ENCODE measurements around the gene CIITA. TPM values are rescaled to one million over a fixed set of nuclear protein-coding genes. Genes with fewer than 3 reads are reported as not detected.
A peak's percentile ranks its signal among the peaks of the same experiment; 100 is the strongest.

Gene CIITA
- total and polyA plus RNA-seq, 12 donors, result 1.3 to 48.1 (median 17.5) TPM

DNA sequence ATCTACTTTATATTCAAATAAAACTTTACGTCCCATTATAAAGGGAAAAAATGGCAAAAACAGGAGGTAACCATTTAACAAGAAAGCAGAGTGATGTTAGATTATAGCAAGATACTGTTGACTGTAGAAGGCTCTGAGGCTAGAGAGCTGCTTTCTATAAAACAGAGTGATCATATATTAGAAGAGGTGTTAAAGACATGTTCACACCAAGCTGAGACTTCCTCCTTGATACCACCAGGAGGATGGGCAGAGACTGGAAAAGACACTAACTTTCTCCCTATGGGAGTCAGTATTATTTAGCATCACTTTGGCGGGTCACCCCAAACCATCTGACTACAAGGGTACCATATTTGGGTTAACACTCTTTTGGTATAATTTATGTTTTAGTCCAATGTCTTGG, 687 bp upstream of the CIITA start:
- TF ChIP-seq, protein P1, sequence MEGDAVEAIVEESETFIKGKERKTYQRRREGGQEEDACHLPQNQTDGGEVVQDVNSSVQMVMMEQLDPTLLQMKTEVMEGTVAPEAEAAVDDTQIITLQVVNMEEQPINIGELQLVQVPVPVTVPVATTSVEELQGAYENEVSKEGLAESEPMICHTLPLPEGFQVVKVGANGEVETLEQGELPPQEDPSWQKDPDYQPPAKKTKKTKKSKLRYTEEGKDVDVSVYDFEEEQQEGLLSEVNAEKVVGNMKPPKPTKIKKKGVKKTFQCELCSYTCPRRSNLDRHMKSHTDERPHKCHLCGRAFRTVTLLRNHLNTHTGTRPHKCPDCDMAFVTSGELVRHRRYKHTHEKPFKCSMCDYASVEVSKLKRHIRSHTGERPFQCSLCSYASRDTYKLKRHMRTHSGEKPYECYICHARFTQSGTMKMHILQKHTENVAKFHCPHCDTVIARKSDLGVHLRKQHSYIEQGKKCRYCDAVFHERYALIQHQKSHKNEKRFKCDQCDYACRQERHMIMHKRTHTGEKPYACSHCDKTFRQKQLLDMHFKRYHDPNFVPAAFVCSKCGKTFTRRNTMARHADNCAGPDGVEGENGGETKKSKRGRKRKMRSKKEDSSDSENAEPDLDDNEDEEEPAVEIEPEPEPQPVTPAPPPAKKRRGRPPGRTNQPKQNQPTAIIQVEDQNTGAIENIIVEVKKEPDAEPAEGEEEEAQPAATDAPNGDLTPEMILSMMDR (IDR thresholded peaks at IDR 0.05), result no peak
- TF ChIP-seq POLR2A (IDR thresholded peaks at IDR 0.05), result no peak
- DNase-seq, result no peak
- Histone ChIP-seq H3K27ac (peak overlapping the region in 1 of 5 donors; percentile 67), H3K4me1 (replicated peaks in 1 of 2) (peaks cover 7 to 12% of the 10 kb centered on the region in 2 donors), H3K27me3 (no peaks in the 10 kb centered on the region), H3K9me3 (replicated peaks in 1 of 3) (no peaks in the 10 kb centered on the region), H3K36me3 (replicated peaks in 1 of 2) (no peaks in the 10 kb centered on the region), H3K4me3 (no peak overlapping the region)
- intact Hi-C loops (cut with DNase I), result no loop called here
- WGBS, 4 donors, result 75 to 80% (median 76%) methylated on average over 2 of the region's 2 CpGs

DNA sequence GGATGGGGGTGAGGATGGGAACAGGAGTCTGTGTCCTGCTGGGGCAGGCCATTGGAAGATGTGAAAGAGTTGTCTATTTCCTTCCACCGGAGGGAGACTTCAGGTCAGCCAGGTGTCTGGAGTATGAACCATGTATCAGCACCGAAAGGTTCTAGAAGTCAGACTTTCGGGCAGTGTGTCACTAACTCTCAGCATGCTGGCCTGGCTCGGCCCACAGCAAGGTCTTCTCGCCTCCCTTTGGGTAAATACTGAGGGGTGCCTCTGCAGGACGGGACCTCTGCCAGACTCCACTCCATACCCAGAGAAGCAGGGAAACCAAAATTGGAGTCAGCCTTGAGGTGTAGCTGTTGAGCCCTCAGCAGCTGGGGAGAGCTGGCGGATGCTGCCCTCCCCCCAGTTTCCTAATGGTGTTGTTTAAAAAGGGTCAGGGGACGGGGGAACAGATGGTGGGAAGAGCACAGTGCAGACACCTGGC, 507 bp downstream of the CIITA start:
- WGBS, 4 donors, result 53 to 81% (median 67%) methylated on average over 5 to 8 of the region's 8 CpGs
- Histone ChIP-seq H3K36me3 (replicated peaks in 1 of 2) (no peaks in the 10 kb centered on the region), H3K27ac (peak overlapping the region in 1 of 5 donors; percentile 30), H3K27me3 (no peaks in the 10 kb centered on the region), H3K4me1 (replicated peaks in 1 of 2) (peaks cover 7 to 8% of the 10 kb centered on the region in 2 donors), H3K4me3 (no peak overlapping the region), H3K9me3 (replicated peaks in 1 of 3) (no peaks in the 10 kb centered on the region)
- intact Hi-C loops (cut with DNase I), result no loop called here
- DNase-seq, result no peak
- TF ChIP-seq, protein P1 (IDR thresholded peaks at IDR 0.05), result no peak
- no peak for TF ChIP-seq POLR2A (IDR thresholded peaks at IDR 0.05)

DNA sequence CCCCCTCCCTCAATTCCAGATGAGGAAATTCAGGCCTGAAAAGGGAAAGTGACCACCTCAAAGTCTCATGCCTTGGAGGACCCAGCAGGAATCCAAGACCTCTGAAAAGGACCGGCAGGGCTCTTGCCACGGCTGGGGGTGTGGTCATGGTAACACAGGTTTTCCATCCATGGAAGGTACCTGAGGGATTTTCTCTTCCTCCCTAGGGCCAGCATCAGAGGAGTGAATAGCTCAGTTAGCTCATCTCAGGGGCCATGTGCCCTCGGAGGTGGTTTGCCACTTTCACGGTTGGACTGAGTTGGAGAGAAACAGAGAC, 1.3 kb downstream of the CIITA start:
- intact Hi-C loops (cut with DNase I), result no loop called here

DNA sequence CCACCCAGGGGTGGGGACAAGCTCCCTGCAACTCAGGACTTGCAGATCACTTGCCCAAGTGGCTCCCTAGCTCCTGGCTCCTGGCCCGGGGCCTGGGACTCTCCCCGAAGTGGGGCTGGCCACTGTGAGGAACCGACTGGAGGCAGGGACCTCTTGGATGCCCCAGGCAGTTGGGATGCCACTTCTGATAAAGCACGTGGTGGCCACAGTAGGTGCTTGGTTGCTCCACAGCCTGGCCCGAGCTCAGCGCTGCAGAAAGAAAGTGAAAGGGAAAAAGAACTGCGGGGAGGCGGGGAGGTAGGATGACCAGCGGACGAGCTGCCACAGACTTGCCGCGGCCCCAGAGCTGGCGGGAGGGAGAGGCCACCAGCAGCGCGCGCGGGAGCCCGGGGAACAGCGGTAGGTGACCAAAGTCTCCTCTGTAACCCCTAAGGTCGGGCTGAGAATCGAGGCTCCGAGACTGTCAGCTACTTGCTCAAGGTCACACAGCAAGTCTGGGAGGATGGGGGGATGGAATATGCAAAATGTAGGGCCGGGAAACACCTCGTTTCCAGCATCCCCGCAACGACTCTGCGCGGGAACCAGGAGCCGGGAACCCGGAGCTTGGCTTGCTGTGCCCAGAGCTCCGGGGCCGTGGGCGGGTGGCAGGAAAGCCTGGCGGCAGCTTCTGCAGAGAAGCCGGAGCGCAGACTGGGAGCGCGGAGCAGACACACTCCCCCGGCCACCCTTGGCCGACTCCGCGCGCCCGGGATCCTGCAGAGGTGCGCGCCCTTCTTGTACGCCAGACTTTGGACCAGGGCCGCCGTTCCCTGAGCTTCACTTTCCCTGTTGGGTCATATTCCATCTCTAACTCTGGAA, 1.9 kb downstream of the CIITA start:
- peak; percentile 55 to 85 (median 77) for DNase-seq
- Histone ChIP-seq H3K9me3 (replicated peaks in 1 of 3) (no peaks in the 10 kb centered on the region), H3K36me3 (replicated peaks in 1 of 2) (no peaks in the 10 kb centered on the region), H3K4me3 (peak overlapping the region; percentile 25 to 74 (median 50)), H3K4me1 (replicated peaks in 1 of 2) (peaks cover 7 to 8% of the 10 kb centered on the region in 2 donors), H3K27me3 (no peaks in the 10 kb centered on the region), H3K27ac (peak overlapping the region in 3 of 5 donors; percentile 42 to 63 (median 58))
- intact Hi-C loops (cut with DNase I), result no loop called here
- peak in 1 of 2 donors; percentile 57 for TF ChIP-seq POLR2A (IDR thresholded peaks at IDR 0.05)
- TF ChIP-seq, protein P1 (IDR thresholded peaks at IDR 0.05), result no peak
- 0 to 1% (median 0%) methylated on average over 17 to 49 of the region's 49 CpGs for WGBS, 4 donors

More for the DNA sequence above, 1.3 kb downstream of the CIITA start:
- Histone ChIP-seq H3K9me3 (replicated peaks in 1 of 3) (no peaks in the 10 kb centered on the region), H3K4me3 (peak overlapping the region in 2 of 4 donors; percentile 69 to 74), H3K27me3 (no peaks in the 10 kb centered on the region), H3K36me3 (replicated peaks in 1 of 2) (no peaks in the 10 kb centered on the region), H3K4me1 (replicated peaks in 1 of 2) (peaks cover 7 to 8% of the 10 kb centered on the region in 2 donors), H3K27ac (peak overlapping the region in 3 of 5 donors; percentile 42 to 63 (median 58))
- DNase-seq, result no peak
- 30 to 45% (median 37%) methylated on average over 2 to 4 of the region's 4 CpGs for WGBS, 4 donors
- TF ChIP-seq, protein P1 (IDR thresholded peaks at IDR 0.05), result no peak
- TF ChIP-seq POLR2A (IDR thresholded peaks at IDR 0.05), result no peak

Measured in adrenal gland (tissue), 12 donors.